Right lobe of liver (tissue), 6 donors: ENCODE data around the gene C17orf75. TPM values are rescaled to one million over a fixed set of nuclear protein-coding genes. Genes with fewer than 3 reads are reported as not detected.
"Not testable (repeated sequence)": the region's sequence is repeated elsewhere in the genome, so short reads cannot be mapped to it uniquely, and the experiment has no call there.

Source experiments
- ATAC-seq, 4 donors: fragments of 200-7000 bp; cut with Tn5 transposase; one replicate each; pipeline ENCODE4 v1.9.1; 2020; ENCODE audit warnings: mild to moderate bottlenecking in 4 of 4, moderate library complexity in 4 of 4
- DNase-seq, 3 donors: peaks; one replicate each; pipeline ENCODE4 v3.0.0-alpha.2; 2020
- H3K27ac ChIP-seq, 3 donors: fragments of 200-600 bp; one replicate each; pipeline ENCODE4 v1.8.0; 2022
- H3K27me3 ChIP-seq, 2 donors: fragments of 200-600 bp; one replicate each; pipeline ENCODE4 v1.8.0; 2022
- H3K36me3 ChIP-seq, 4 donors: fragments of 200-600 bp; sonication (generic) in 1 of 4; one replicate each; pipeline versions ENCODE4 v1.5.1 to v1.8.0; 2017 to 2022; ENCODE audit warnings: control low read depth in 1 of 4
- H3K4me1 ChIP-seq, 4 donors: fragments of 200-600 bp; sonication (generic) in 1 of 4; one replicate each; pipeline versions ENCODE4 v1.5.1 to v1.8.0; 2017 to 2022; ENCODE audit warnings: control low read depth in 1 of 4
- H3K4me3 ChIP-seq, 3 donors: fragments of 200-600 bp; one replicate each; pipeline ENCODE4 v1.8.0; 2022
- H3K9me3 ChIP-seq, 4 donors: fragments of 200-600 bp; sonication (generic) in 1 of 4; one replicate each; pipeline versions ENCODE4 v1.5.1 to v1.8.0; 2017 to 2022; ENCODE audit warnings: control low read depth in 1 of 4
- POLR2A ChIP-seq: fragments of 450-650 bp; IDR thresholded peaks from one replicate; pipeline ENCODE4 v1.6.1; 2017; ENCODE audit warnings: antibody characterized with exemption, mild to moderate bottlenecking
- WGBS: methylation state at CpG from one replicate; pipeline ENCODE4 v1.1.6; 2018; ENCODE audit warnings: low coverage, low lambda C conversion rate; ENCODE audit not compliant: insufficient coverage; ENCODE audit errors: missing lambda C conversion rate; 5-methylcytosine and 5-hydroxymethylcytosine counted together
- intact Hi-C, 2 donors: fragments of 100-400 bp; cut with DNase I; formaldehyde crosslinking; loops; one replicate each; pipeline versions ENCODE4 v1.11.2 to v1.14.1; 2022
- total RNA-seq, 6 experiments: library from RNA; depleted of rRNA in 2 of 6; stranded (reverse); fragments of >200 nt in 2 of 6; fragmentation: NEBNext Ultra II Directional in 3 of 6; extraction: Animal tissue kit (Norgen Biotek cat#: 25700) in 3 of 6; gene quantifications; one replicate each; pipeline versions ENCODE4 v1.1.0 to v1.2.4, GENCODE V29; 2016 to 2023
- TF ChIP-seq, protein P1 (sequence below), 4 donors: fragments of 200-600 bp in 3 of 4; fragments of 450-650 bp in 1 of 4; IDR thresholded peaks; one replicate each; pipeline versions ENCODE4 v1.5.1 to v1.8.0; 2016 to 2022; ENCODE audit warnings: antibody characterized with exemption in 4 of 4, mild to moderate bottlenecking in 2 of 4
- donor health status: DM: no; HTN: yes; CAD: no.
- donor health status: DM: no; HTN: no; CAD: no.
- donor health status: DM: no; HTN: no; CAD: no.
- donor health status: DM: no; HTN: yes; CAD: no.
- donor health status: DM: no; HTN: yes; CAD: no.

Gene C17orf75
- total RNA-seq, 6 experiments from 2014 or later, result 7.1 to 8.9 (median 7.3) TPM

DNA sequence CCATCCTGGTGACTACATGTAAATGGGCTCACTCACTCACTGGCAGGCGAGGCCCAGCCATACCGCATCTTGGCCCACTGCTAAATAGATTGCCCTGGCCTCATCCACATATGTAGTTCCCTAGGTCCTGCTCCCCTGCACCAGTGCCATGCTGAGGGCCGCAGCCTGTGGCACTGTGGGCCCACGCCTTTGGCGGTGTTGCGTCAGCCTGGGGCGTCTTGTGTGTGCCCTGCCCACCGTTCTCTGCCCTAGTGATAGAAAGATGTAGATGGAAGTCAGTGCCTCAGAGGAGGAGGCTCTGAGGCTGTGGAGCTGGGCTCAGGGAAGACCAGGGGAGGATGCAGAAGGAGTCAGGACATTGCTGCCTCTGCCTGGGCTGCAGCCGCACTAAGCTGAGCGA is 18.9 kb downstream of the C17orf75 start:
- no peak for DNase-seq
- Histone ChIP-seq H3K4me1 (no peaks in the 10 kb centered on the region), H3K27ac (no peak overlapping the region), H3K27me3 (no peaks in the 10 kb centered on the region), H3K36me3 (no peaks in the 10 kb centered on the region), H3K9me3 (no peaks in the 10 kb centered on the region), H3K4me3 (no peak overlapping the region)
- intact Hi-C loops, result loop anchor here (5.0 kb wide), 2 partner anchors 66 to 71 kb away; no protein-coding TSS in a partner anchor
- no peak for ATAC-seq
- WGBS, result 100% methylated on average over 2 of the region's 10 CpGs
- no peak for TF ChIP-seq POLR2A
- TF ChIP-seq, protein P1, sequence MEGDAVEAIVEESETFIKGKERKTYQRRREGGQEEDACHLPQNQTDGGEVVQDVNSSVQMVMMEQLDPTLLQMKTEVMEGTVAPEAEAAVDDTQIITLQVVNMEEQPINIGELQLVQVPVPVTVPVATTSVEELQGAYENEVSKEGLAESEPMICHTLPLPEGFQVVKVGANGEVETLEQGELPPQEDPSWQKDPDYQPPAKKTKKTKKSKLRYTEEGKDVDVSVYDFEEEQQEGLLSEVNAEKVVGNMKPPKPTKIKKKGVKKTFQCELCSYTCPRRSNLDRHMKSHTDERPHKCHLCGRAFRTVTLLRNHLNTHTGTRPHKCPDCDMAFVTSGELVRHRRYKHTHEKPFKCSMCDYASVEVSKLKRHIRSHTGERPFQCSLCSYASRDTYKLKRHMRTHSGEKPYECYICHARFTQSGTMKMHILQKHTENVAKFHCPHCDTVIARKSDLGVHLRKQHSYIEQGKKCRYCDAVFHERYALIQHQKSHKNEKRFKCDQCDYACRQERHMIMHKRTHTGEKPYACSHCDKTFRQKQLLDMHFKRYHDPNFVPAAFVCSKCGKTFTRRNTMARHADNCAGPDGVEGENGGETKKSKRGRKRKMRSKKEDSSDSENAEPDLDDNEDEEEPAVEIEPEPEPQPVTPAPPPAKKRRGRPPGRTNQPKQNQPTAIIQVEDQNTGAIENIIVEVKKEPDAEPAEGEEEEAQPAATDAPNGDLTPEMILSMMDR (IDR thresholded peaks at IDR 0.05), result no peak

DNA sequence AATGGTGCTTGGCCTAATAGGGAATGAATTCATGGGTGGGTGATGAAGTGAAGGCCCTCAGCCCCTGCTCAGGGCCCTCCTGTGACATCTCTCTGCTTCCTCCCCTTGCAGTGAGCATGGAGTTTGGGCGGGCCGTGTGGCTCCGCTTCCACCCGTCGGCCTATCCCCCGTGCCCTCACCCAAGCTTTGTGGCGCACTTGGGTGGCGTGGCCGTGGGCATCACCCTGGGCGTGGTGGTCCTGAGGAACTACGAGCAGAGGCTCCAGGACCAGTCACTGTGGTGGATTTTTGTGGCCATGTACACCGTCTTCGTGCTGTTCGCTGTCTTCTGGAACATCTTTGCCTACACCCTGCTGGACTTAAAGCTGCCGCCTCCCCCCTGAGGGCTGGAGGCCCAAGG is 21.1 kb downstream of the C17orf75 start:
- H3K27ac ChIP-seq, result no peak overlapping the region
- H3K27me3 ChIP-seq, result no peaks in the 10 kb centered on the region
- DNase-seq, result no peak
- intact Hi-C loops, result loop anchor here (5.0 kb wide), 2 partner anchors 64 to 69 kb away; no protein-coding TSS in a partner anchor
- ATAC-seq, result no peak
- H3K36me3 ChIP-seq, result no peaks in the 10 kb centered on the region
- H3K4me3 ChIP-seq, result no peak overlapping the region
- WGBS, result 98% methylated on average over 9 of the region's 15 CpGs
- no peaks in the 10 kb centered on the region for H3K9me3 ChIP-seq
- no peaks in the 10 kb centered on the region for H3K4me1 ChIP-seq
- TF ChIP-seq, protein P1 (IDR thresholded peaks at IDR 0.05), result no peak

DNA sequence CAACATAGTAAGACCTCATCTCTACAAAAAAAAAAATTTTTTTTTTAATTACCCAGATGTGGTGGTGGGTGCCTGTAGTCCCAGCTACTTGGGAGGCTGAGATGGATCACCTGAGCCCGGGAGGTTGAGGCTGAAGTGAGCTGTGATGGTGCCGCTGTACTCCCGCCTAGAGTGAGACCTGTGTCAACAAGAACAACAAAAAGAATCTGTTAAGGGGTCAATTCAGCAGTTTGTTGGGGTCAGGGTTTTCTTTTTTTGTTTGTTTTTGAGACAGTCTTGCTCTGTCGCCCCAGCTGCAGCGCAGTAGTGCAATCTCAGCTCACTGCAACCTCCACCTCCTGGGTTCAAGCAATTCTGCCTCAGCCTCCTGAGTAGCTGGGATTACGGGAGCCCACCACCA is 21.9 kb downstream of the C17orf75 start:
- not testable (repeated sequence) for H3K27me3 ChIP-seq, H3K4me1 ChIP-seq, DNase-seq, H3K9me3 ChIP-seq, ATAC-seq, H3K36me3 ChIP-seq, H3K4me3 ChIP-seq, H3K27ac ChIP-seq
- intact Hi-C loops, result loop anchor here (5.0 kb wide), 2 partner anchors 63 to 68 kb away; no protein-coding TSS in a partner anchor
- WGBS, result 75% methylated on average over 6 of the region's 6 CpGs

DNA sequence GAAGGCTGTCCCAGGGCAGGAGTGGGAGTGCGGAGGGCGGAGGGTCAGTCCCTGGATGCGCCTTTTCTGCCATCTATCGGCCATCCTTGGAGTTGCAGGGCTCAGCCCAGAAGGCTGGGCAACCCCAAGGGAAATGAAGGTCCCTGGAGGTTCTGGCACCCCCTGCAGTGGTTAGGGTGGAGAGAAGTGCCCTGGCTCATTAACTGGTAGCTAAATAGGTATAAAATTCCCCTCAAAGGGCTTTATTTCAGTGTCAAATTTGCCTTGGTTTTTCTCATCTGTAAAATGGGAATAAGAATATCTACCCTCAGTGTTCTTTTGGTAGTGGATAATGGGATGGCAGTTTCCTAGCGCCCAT is 22.4 kb downstream of the C17orf75 start:
- no peak overlapping the region for H3K4me3 ChIP-seq
- H3K4me1 ChIP-seq, result no peaks in the 10 kb centered on the region
- WGBS, result 67% methylated on average over 1 of the region's 5 CpGs
- ATAC-seq (peak; percentile 85 to 92 (median 90)), DNase-seq (peak; percentile 74 to 83 (median 75))
- no peaks in the 10 kb centered on the region for H3K9me3 ChIP-seq
- intact Hi-C loops, result no loop called here
- no peaks in the 10 kb centered on the region for H3K36me3 ChIP-seq
- TF ChIP-seq, protein P1 (IDR thresholded peaks at IDR 0.05), result peak; percentile 87 to 94 (median 91)
- no peak for TF ChIP-seq POLR2A
- H3K27ac ChIP-seq, result no peak overlapping the region
- no peaks in the 10 kb centered on the region for H3K27me3 ChIP-seq

DNA sequence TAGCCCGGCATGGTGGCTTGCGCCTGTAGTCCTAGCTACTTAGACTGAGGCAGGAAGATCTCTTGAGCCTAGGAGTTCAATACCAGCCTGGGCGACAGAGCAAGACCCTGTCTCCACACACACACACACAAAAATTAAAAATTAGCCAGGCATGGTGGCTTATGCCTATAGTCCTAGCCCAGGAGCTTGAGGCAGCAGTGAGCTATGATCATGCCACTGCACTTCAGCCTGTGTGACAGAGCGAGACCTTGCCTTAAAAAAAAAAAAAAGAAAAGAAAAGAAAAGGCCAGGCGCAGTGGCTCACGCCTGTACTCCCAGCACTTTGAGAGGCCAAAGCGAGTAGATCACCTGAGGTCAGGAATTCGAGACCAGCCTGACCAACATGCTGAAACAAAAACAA is 23.9 kb downstream of the C17orf75 start:
- no peak overlapping the region for H3K27ac ChIP-seq
- intact Hi-C loops, result no loop called here
- H3K4me1 ChIP-seq, result no peaks in the 10 kb centered on the region
- 57% methylated on average over 8 of the region's 8 CpGs for WGBS
- no peaks in the 10 kb centered on the region for H3K36me3 ChIP-seq
- H3K9me3 ChIP-seq, result no peaks in the 10 kb centered on the region
- DNase-seq (no peak), ATAC-seq (no peak)
- TF ChIP-seq, protein P1 (IDR thresholded peaks at IDR 0.05), result no peak
- TF ChIP-seq POLR2A, result no peak
- no peaks in the 10 kb centered on the region for H3K27me3 ChIP-seq
- H3K4me3 ChIP-seq, result no peak overlapping the region
